GM19099 (cell line): ENCODE measurements around the gene CLDN14.

Experiments
- POLR2A ChIP-seq: IDR thresholded peaks from 3 replicates; pipeline ENCODE4 v1.6.1; 2011; ENCODE audit warnings: low read depth; ENCODE audit not compliant: insufficient read length; ENCODE audit errors: extremely low read depth

CLDN14 gene

GRCh38 chr21:36461277-36461917, 18.5 kb downstream of the CLDN14 start:
- TF ChIP-seq POLR2A, result no peak

- TF ChIP-seq POLR2A, result no peak
Observed at GRCh38 chr21:36460866-36461265, 19.1 kb downstream of the CLDN14 start.

GRCh38 chr21:36459098-36459497, 20.8 kb downstream of the CLDN14 start:
- no peak for TF ChIP-seq POLR2A

GRCh38 chr21:36456729-36457414, 23.1 kb downstream of the CLDN14 start:
- TF ChIP-seq POLR2A, result no peak

GRCh38 chr21:36454706-36455105, 25.2 kb downstream of the CLDN14 start:
- no peak for TF ChIP-seq POLR2A

GRCh38 chr21:36454093-36454531, 25.8 kb downstream of the CLDN14 start:
- TF ChIP-seq POLR2A, result no peak

- TF ChIP-seq POLR2A, result no peak
Observed at GRCh38 chr21:36452281-36452825, 27.6 kb downstream of the CLDN14 start.

- TF ChIP-seq POLR2A, result no peak
Observed at GRCh38 chr21:36451506-36451905, 28.4 kb downstream of the CLDN14 start.

GRCh38 chr21:36450511-36450910, 29.4 kb downstream of the CLDN14 start:
- no peak for TF ChIP-seq POLR2A

GRCh38 chr21:36446301-36446700, 33.6 kb downstream of the CLDN14 start:
- TF ChIP-seq POLR2A, result no peak

GRCh38 chr21:36441715-36442114, 38.2 kb downstream of the CLDN14 start:
- no peak for TF ChIP-seq POLR2A

GRCh38 chr21:36437745-36438128, 42.2 kb downstream of the CLDN14 start:
- TF ChIP-seq POLR2A, result no peak

GRCh38 chr21:36436829-36437744, 42.8 kb downstream of the CLDN14 start:
- TF ChIP-seq POLR2A, result no peak

GRCh38 chr21:36434144-36434543, 45.8 kb downstream of the CLDN14 start:
- TF ChIP-seq POLR2A, result no peak

GRCh38 chr21:36433059-36433709, 46.7 kb downstream of the CLDN14 start:
- TF ChIP-seq POLR2A, result no peak
